Endothelial cell (in vitro differentiated cells): ENCODE data around the gene AMMECR1L. TPM values are rescaled to one million over a fixed set of nuclear protein-coding genes. Genes with fewer than 3 reads are reported as not detected.

Experiments used
- DNase-seq: peaks from one replicate; pipeline ENCODE4 v3.0.0; 2021; ENCODE audit warnings: low spot score
- H3K27ac Mint-ChIP-seq: one replicate; pipeline ENCODE4 v1.8.0; 2021; ENCODE audit warnings: mixed read lengths, inconsistent platforms; ENCODE audit not compliant: unreplicated experiment
- H3K27me3 Mint-ChIP-seq: one replicate; pipeline ENCODE4 v1.8.0; 2021; ENCODE audit warnings: mild to moderate bottlenecking, moderate library complexity, mixed read lengths, inconsistent platforms; ENCODE audit not compliant: unreplicated experiment
- H3K36me3 Mint-ChIP-seq: one replicate; pipeline ENCODE4 v1.8.0; 2021; ENCODE audit warnings: mild to moderate bottlenecking, low read depth, mixed read lengths, inconsistent platforms; ENCODE audit not compliant: unreplicated experiment
- H3K4me1 Mint-ChIP-seq: one replicate; pipeline ENCODE4 v1.8.0; 2021; ENCODE audit warnings: mild to moderate bottlenecking, mixed read lengths, inconsistent platforms; ENCODE audit not compliant: unreplicated experiment
- H3K4me3 Mint-ChIP-seq: one replicate; pipeline ENCODE4 v1.8.0; 2021; ENCODE audit warnings: mild to moderate bottlenecking, mixed read lengths, inconsistent platforms; ENCODE audit not compliant: unreplicated experiment
- H3K9me3 Mint-ChIP-seq: one replicate; pipeline ENCODE4 v1.8.0; 2021; ENCODE audit warnings: mixed read lengths, inconsistent platforms; ENCODE audit not compliant: unreplicated experiment
- total RNA-seq: library from RNA; stranded (reverse); fragmentation: NEBNext Ultra II Directional; extraction: Animal tissue kit (Norgen Biotek cat#: 25700); gene quantifications from one replicate; pipeline ENCODE4 v1.2.1, GENCODE V29; 2021; ENCODE audit not compliant: unreplicated experiment
- TF ChIP-seq, protein P1 (sequence below): fragments of 200-600 bp; sonication (generic); IDR thresholded peaks from one replicate; pipeline ENCODE4 v1.5.0; 2021; ENCODE audit warnings: antibody characterized with exemption; ENCODE audit not compliant: unreplicated experiment

Gene AMMECR1L
- total RNA-seq, 1 donor from 2014 or later = 26.3 TPM

DNA sequence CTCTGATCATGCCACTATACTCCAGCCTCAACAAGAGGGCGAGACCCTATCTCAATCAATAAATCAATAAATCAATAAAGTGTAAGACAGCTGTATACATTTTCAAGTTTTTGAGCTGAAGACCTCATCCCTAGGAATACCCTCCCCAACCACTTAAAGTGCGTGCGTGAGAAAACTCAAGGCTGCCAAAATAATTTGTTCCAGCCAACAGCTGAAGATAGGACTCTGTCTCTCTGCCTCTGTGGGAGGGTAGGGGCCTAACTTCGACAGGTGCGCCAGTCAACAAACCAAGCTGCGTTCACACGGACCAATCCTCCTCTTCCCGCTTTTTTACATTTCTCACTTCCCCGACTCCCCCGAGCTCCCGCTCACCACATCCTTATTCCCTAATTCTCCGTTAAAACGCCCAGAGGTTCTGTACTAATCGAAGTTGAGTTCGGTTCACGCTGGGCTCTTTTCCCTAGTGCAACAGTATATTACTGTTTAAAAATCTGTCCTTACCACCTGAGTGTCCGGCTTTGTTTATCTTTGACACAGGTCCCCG lies 28.4 kb downstream of the AMMECR1L start:
- Mint-ChIP-seq H3K9me3 (no peaks in the 10 kb centered on the region), H3K36me3 (no peaks in the 10 kb centered on the region), H3K27me3 (peaks cover 4% of the 10 kb centered on the region), H3K4me1 (peaks cover 16% of the 10 kb centered on the region), H3K27ac (peak overlapping the region; percentile 79), H3K4me3 (peak overlapping the region; percentile 93)
- no peak for DNase-seq
- TF ChIP-seq, protein P1, sequence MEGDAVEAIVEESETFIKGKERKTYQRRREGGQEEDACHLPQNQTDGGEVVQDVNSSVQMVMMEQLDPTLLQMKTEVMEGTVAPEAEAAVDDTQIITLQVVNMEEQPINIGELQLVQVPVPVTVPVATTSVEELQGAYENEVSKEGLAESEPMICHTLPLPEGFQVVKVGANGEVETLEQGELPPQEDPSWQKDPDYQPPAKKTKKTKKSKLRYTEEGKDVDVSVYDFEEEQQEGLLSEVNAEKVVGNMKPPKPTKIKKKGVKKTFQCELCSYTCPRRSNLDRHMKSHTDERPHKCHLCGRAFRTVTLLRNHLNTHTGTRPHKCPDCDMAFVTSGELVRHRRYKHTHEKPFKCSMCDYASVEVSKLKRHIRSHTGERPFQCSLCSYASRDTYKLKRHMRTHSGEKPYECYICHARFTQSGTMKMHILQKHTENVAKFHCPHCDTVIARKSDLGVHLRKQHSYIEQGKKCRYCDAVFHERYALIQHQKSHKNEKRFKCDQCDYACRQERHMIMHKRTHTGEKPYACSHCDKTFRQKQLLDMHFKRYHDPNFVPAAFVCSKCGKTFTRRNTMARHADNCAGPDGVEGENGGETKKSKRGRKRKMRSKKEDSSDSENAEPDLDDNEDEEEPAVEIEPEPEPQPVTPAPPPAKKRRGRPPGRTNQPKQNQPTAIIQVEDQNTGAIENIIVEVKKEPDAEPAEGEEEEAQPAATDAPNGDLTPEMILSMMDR = no peak

DNA sequence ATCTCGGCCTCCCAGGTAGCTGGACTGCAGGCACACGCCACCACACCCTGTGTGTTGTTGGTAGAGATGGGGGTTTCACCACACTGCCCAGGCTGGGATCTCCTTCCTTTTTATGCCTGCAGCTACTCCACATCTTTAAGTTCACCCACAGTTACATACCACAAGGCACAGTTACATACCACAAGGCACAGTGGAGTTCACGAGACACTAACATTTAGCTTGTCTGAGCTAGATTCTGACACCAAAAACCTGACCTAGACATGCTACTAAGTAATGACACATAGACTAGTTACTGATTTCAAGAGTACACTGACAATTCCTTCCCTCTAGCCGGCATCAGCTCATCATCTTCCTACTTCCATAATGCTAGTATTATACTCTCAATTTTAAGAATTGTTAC lies 32.1 kb downstream of the AMMECR1L start:
- Mint-ChIP-seq H3K27me3 (peaks cover 4% of the 10 kb centered on the region), H3K27ac (no peak overlapping the region), H3K9me3 (no peaks in the 10 kb centered on the region), H3K36me3 (peaks cover 9% of the 10 kb centered on the region), H3K4me3 (no peak overlapping the region), H3K4me1 (peaks cover 4% of the 10 kb centered on the region)
- no peak for DNase-seq
- TF ChIP-seq, protein P1 = no peak

DNA sequence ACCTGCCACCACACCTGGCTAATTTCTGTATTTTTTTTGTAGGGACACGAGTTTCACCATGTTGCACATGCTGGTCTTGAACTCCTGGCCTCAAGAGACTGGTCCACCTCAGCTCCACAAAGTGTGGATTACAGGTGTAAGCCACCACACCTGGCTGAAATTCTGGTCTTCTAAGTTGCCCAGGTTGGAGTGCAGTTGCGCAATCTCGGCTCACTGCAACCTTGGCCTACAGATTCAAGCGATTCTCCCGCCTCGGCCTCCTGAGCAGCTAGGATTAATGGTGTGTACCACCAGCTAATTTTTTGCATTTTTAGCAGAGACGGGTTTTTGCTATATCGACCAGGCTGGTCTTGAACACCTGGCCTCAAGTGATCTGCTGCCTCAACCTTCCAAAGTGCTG lies 33.4 kb downstream of the AMMECR1L start:
- H3K4me3 Mint-ChIP-seq = no peak overlapping the region
- no peak for DNase-seq
- no peak overlapping the region for H3K27ac Mint-ChIP-seq
- TF ChIP-seq, protein P1 = no peak
- no peaks in the 10 kb centered on the region for H3K9me3 Mint-ChIP-seq
- peaks cover 2% of the 10 kb centered on the region for H3K4me1 Mint-ChIP-seq
- H3K27me3 Mint-ChIP-seq = peaks cover 4% of the 10 kb centered on the region
- peaks cover 9% of the 10 kb centered on the region for H3K36me3 Mint-ChIP-seq

DNA sequence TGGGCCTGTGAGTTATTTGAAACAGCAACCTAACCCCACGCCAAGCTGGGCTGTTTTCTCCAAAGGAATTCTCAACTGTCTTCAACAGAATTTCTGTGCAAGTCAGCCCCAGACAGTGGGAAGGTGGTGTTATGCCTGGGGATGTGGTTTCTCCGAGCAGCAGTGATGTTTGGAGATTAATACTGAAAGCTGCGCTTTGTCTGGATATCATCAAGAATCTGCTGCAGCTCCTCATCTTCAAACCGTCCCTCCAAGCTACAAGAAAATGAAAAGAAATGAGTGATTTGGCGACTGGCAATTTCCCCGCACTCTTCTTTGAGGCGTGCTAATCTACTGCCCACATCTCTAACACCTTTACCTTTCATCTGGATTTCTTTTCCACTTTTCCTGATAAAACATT lies 37.8 kb downstream of the AMMECR1L start:
- TF ChIP-seq, protein P1 = no peak
- Mint-ChIP-seq H3K27me3 (no peaks in the 10 kb centered on the region), H3K36me3 (peaks cover 21% of the 10 kb centered on the region), H3K9me3 (no peaks in the 10 kb centered on the region), H3K27ac (no peak overlapping the region), H3K4me3 (no peak overlapping the region), H3K4me1 (no peaks in the 10 kb centered on the region)
- no peak for DNase-seq

DNA sequence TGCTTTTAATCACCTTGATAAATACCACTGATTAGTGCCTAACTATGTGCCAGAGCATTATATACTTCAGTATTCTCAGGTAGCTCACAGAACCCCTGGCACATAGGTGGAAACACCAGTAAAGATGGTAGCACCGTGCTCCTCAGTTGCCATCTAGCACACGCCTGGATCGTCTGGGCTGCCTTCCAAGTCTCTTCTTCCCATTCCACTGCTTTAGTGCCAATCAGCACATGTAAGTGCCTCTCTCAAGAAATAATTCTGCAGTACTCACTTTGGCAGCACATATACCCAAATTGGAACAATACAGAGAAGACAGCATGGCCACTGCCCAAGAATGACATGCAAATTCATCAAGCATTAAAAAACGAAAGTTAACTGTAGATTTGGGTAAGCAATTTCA lies 40.8 kb downstream of the AMMECR1L start:
- TF ChIP-seq, protein P1 = no peak
- Mint-ChIP-seq H3K27ac (no peak overlapping the region), H3K27me3 (peaks cover 2% of the 10 kb centered on the region)

More for the DNA sequence above, 40.8 kb downstream of the AMMECR1L start:
- no peak for DNase-seq
- Mint-ChIP-seq H3K36me3 (peaks cover 20% of the 10 kb centered on the region), H3K4me1 (no peaks in the 10 kb centered on the region), H3K9me3 (no peaks in the 10 kb centered on the region), H3K4me3 (no peak overlapping the region)
